SK-N-MC (cell line): ENCODE data around the gene CCDC81.

Experiments
- EZH2 ChIP-seq: fragments of 200-600 bp; sonication (generic); IDR thresholded peaks from one replicate; pipeline ENCODE4 v1.6.1; 2017; ENCODE audit warnings: antibody characterized with exemption
- POLR2AphosphoS5 ChIP-seq: IDR thresholded peaks from 2 replicates; pipeline ENCODE4 v1.6.1; 2012; ENCODE audit warnings: mild to moderate bottlenecking, low read depth, low read length, borderline replicate concordance

DNA sequence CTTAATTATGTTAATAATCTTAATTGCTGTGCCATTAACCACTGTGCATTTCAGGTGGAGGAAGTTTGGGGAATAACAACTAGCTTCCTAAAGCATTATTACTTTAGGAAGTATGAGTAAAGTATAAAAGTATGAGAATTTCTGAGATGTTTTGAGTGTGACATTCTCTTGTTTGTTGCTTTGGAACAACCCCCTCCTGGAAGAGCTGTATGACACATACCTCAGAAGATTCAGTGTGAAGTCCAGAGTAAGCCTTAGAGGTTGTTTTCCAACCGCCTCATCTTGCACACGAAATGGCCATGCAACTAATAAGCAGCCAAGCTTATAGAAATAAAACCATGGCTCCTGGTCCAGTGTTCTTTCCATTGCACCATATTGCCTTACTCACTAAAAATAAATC, 21.7 kb downstream of the CCDC81 start:
- no peak for TF ChIP-seq EZH2
- no peak for TF ChIP-seq POLR2AphosphoS5
